Gastroesophageal sphincter (tissue), 4 donors: ENCODE data around the gene FAM98A. TPM values are rescaled to one million over a fixed set of nuclear protein-coding genes. Genes with fewer than 3 reads are reported as not detected.

Experiments used
- ATAC-seq: fragments of 150-250 bp; one replicate; pipeline ENCODE4 v1.9.1; 2016; ENCODE audit warnings: mild to moderate bottlenecking, moderate library complexity
- H3K27ac ChIP-seq, 4 donors: fragments of 200-600 bp; sonication (generic) in 3 of 4; 1 replicate in 3 of 4; 2 replicates in 1 of 4; pipeline ENCODE4 v1.5.1; 2016 to 2019
- H3K27me3 ChIP-seq: fragments of 200-600 bp; sonication (generic); one replicate; pipeline ENCODE4 v1.5.1; 2019
- H3K36me3 ChIP-seq, 2 donors: fragments of 200-600 bp; sonication (generic); one replicate each; pipeline ENCODE4 v1.5.1; 2019; ENCODE audit warnings: control low read depth in 1 of 2
- H3K4me1 ChIP-seq, 3 donors: fragments of 200-600 bp; sonication (generic); 1 replicate in 2 of 3; 2 replicates in 1 of 3; pipeline ENCODE4 v1.5.1; 2016 to 2019; ENCODE audit warnings: control low read depth in 2 of 3
- H3K4me3 ChIP-seq, 2 donors: fragments of 200-600 bp; sonication (generic); one replicate each; pipeline ENCODE4 v1.5.1; 2019; ENCODE audit warnings: mild to moderate bottlenecking in 1 of 2, moderate library complexity in 1 of 2
- H3K9me3 ChIP-seq, 3 donors: fragments of 200-600 bp; sonication (generic); one replicate each; pipeline ENCODE4 v1.5.1; 2017 to 2019; ENCODE audit warnings: control low read depth in 2 of 3
- EP300 ChIP-seq: sonication (generic); formaldehyde crosslinking; IDR thresholded peaks from one replicate; pipeline ENCODE4 v1.6.1; 2017; ENCODE audit warnings: antibody characterized with exemption, mild to moderate bottlenecking
- POLR2A ChIP-seq, 2 donors: fragments of 450-650 bp; IDR thresholded peaks; one replicate each; pipeline ENCODE4 v1.6.1; 2017; ENCODE audit warnings: antibody characterized with exemption in 2 of 2, mild to moderate bottlenecking in 2 of 2, moderate library complexity in 1 of 2
- POLR2AphosphoS5 ChIP-seq: sonication (generic); formaldehyde crosslinking; IDR thresholded peaks from one replicate; pipeline ENCODE4 v1.6.1; 2017; ENCODE audit warnings: antibody characterized with exemption
- WGBS, 2 donors: methylation state at CpG; one replicate each; pipeline ENCODE4 v1.1.5; 2018; ENCODE audit warnings: low coverage in 1 of 2; 5-methylcytosine and 5-hydroxymethylcytosine counted together
- total RNA-seq, 4 donors: library from RNA; depleted of rRNA; stranded (reverse); fragments of >200 nt; gene quantifications; one replicate each; pipeline ENCODE4 v1.1.0, GENCODE V29; 2016
- TF ChIP-seq, protein P1 (sequence below), 4 experiments: fragments of 200-600 bp in 2 of 4; fragments of 450-650 bp in 2 of 4; sonication (generic) in 1 of 4; IDR thresholded peaks; one replicate each; pipeline ENCODE4 v1.5.1; 2017 to 2019; ENCODE audit warnings: antibody characterized with exemption in 4 of 4, mild to moderate bottlenecking in 2 of 4, moderate library complexity in 2 of 4

FAM98A gene
- 10 to 100 TPM; 27.8 to 54.8 (median 43.1) TPM for total RNA-seq

GRCh38 chr2:33599175-33599942 lies at the start of gene FAM98A:
Gene FAM98A (minus strand): TSS chr2:33599299. CDS start chr2:33599221, 78 bp downstream.
- H3K9me3 ChIP-seq: no peaks in the 10 kb centered on the region
- WGBS, 2 donors: 0% methylated on average over 18 to 24 of the region's 56 CpGs
- H3K4me1 ChIP-seq: peaks cover 3 to 42% (median 11%) of the 10 kb centered on the region in 3 donors

DNA sequence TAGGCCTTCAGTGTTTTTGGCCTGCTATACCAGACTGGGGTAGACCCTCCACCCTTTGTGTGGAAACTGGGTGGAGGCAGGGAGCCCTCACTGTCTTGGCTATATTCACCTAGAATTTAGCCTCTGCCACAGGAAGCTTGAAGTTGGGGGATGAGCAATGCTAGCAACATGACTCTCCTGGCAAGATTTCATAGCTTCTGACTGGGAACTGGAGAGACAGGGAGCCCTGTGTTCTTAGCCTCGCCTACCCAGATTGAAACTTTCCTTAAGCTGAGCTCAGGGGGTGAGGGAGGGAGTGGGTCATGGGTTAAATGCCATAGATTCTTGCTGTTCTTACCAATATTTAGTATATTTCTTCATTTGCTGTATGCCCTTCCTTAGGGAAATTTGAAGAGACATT lies 46.8 kb upstream of the FAM98A start:
- H3K27ac ChIP-seq: no peak overlapping the region
- peaks cover 0 to 9% (median 0%) of the 10 kb centered on the region in 3 donors for H3K9me3 ChIP-seq
- no peaks in the 10 kb centered on the region for H3K4me1 ChIP-seq
- no peak overlapping the region for H3K4me3 ChIP-seq
- ATAC-seq: no peak
- 67 to 100% methylated on average over 1 of the region's 1 CpG for WGBS, 2 donors
- no peaks in the 10 kb centered on the region for H3K36me3 ChIP-seq
- no peaks in the 10 kb centered on the region for H3K27me3 ChIP-seq
- TF ChIP-seq POLR2A (IDR thresholded peaks at IDR 0.05): no peak
- TF ChIP-seq POLR2AphosphoS5: no peak
- no peak for TF ChIP-seq EP300
- TF ChIP-seq, protein P1, sequence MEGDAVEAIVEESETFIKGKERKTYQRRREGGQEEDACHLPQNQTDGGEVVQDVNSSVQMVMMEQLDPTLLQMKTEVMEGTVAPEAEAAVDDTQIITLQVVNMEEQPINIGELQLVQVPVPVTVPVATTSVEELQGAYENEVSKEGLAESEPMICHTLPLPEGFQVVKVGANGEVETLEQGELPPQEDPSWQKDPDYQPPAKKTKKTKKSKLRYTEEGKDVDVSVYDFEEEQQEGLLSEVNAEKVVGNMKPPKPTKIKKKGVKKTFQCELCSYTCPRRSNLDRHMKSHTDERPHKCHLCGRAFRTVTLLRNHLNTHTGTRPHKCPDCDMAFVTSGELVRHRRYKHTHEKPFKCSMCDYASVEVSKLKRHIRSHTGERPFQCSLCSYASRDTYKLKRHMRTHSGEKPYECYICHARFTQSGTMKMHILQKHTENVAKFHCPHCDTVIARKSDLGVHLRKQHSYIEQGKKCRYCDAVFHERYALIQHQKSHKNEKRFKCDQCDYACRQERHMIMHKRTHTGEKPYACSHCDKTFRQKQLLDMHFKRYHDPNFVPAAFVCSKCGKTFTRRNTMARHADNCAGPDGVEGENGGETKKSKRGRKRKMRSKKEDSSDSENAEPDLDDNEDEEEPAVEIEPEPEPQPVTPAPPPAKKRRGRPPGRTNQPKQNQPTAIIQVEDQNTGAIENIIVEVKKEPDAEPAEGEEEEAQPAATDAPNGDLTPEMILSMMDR (IDR thresholded peaks at IDR 0.05): no peak

More at GRCh38 chr2:33599175-33599942, at the start of gene FAM98A:
- Histone ChIP-seq H3K27me3 (no peaks in the 10 kb centered on the region), H3K36me3 (peaks cover 0 to 3% of the 10 kb centered on the region in 2 donors), H3K4me3 (peak within 1 kb of the TSS; percentile 63 to 87), H3K27ac (peak within 1 kb of the TSS; percentile 60 to 94 (median 86))
- peak; percentile 98 for ATAC-seq
- TF ChIP-seq, protein P1 (IDR thresholded peaks at IDR 0.05): peak in 1 of 4 experiments; percentile 47
- TF ChIP-seq EP300: no peak
- TF ChIP-seq POLR2AphosphoS5: peak; percentile 54
- TF ChIP-seq POLR2A (IDR thresholded peaks at IDR 0.05): peak; percentile 41 to 58

- ATAC-seq: no peak
- no peaks in the 10 kb centered on the region for H3K4me1 ChIP-seq
- H3K27me3 ChIP-seq: no peaks in the 10 kb centered on the region
- TF ChIP-seq POLR2AphosphoS5 (no peak), EP300 (no peak), POLR2A (IDR thresholded peaks at IDR 0.05) (no peak)
- TF ChIP-seq, protein P1 (IDR thresholded peaks at IDR 0.05): no peak
- no peak overlapping the region for H3K27ac ChIP-seq
- H3K9me3 ChIP-seq: peaks cover 0 to 9% (median 0%) of the 10 kb centered on the region in 3 donors
- H3K4me3 ChIP-seq: no peak overlapping the region
- 100% methylated on average over 1 of the region's 2 CpGs; no CpG with 5 or more reads in 1 of the 2 donors for WGBS, 2 donors
- H3K36me3 ChIP-seq: no peaks in the 10 kb centered on the region
Observed at GRCh38 chr2:33644215-33644614, 45.1 kb upstream of the FAM98A start.

- Histone ChIP-seq H3K9me3 (no peaks in the 10 kb centered on the region), H3K27ac (no peak overlapping the region), H3K4me1 (no peaks in the 10 kb centered on the region), H3K27me3 (no peaks in the 10 kb centered on the region), H3K36me3 (no peaks in the 10 kb centered on the region), H3K4me3 (no peak overlapping the region)
- no peak for ATAC-seq
- 56% methylated on average over 1 of the region's 1 CpG; no CpG with 5 or more reads in 1 of the 2 donors for WGBS, 2 donors
- no peak for TF ChIP-seq POLR2AphosphoS5
- TF ChIP-seq, protein P1 (IDR thresholded peaks at IDR 0.05): no peak
- no peak for TF ChIP-seq POLR2A (IDR thresholded peaks at IDR 0.05)
- TF ChIP-seq EP300: no peak
Observed at GRCh38 chr2:33636001-33636400, 36.9 kb upstream of the FAM98A start.
